NT2/D1 (cell line): ENCODE measurements around the gene PAK1.

ENCODE experiments used
- SUZ12 ChIP-seq: IDR thresholded peaks from 2 replicates; pipeline ENCODE4 v1.6.1; 2011; ENCODE audit not compliant: insufficient read length, insufficient read depth; ENCODE audit errors: extremely low read depth
- YY1 ChIP-seq: IDR thresholded peaks from 2 replicates; pipeline ENCODE4 v1.6.1; 2011; ENCODE audit not compliant: insufficient read length, insufficient read depth
- ZNF274 ChIP-seq: IDR thresholded peaks from 2 replicates; pipeline ENCODE4 v1.6.1; 2011; ENCODE audit warnings: mild to moderate bottlenecking, low read depth, low read length

DNA sequence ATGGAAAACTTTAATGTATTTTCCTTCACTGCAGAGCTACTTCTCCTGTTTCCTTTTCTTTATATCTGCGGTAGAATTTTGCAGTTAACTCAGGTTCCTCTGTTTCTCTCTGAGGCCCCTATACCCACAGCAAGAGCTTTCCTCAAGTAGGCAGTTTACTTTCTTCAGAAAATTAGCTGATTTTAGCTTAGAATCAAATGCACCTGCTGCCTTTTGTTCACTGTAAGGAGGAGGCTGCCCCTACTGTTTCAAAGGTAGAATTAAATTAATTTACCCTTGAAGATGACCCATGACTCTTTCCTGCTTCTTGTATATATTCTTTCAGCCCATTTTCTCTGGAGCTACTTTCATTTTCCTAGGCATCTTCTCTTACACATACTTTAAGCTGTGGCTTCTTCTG lies 103.7 kb downstream of the PAK1 start:
- no peak for TF ChIP-seq YY1
- TF ChIP-seq SUZ12: no peak
- no peak for TF ChIP-seq ZNF274
